NCI-H82 treated with DMSO at 0.1 percent for 48 hours (cell line): ENCODE results near the gene FAF1.
A peak's percentile ranks its signal among the peaks of the same experiment; 100 is the strongest.
"Not testable (repeated sequence)": the region's sequence is repeated elsewhere in the genome, so short reads cannot be mapped to it uniquely, and the experiment has no call there.

ENCODE experiments used
- DNase-seq: peaks from one replicate; lab custom pipeline; 2025; ENCODE audit not compliant: unreplicated experiment; lab: John Stamatoyannopoulos, UW

Gene FAF1

GRCh38 chr1:50959913-50960844, at the start of gene FAF1:
TSS of gene FAF1 (minus strand) at chr1:50960267. CDS start at chr1:50959811, 456 bp downstream.
- peak; percentile 82 for DNase-seq

GRCh38 chr1:51009381-51009780, 49.3 kb upstream of the FAF1 start:
- DNase-seq = no peak

- not testable (repeated sequence) for DNase-seq
Measured at GRCh38 chr1:51005549-51005948, 45.5 kb upstream of the FAF1 start.

DNA sequence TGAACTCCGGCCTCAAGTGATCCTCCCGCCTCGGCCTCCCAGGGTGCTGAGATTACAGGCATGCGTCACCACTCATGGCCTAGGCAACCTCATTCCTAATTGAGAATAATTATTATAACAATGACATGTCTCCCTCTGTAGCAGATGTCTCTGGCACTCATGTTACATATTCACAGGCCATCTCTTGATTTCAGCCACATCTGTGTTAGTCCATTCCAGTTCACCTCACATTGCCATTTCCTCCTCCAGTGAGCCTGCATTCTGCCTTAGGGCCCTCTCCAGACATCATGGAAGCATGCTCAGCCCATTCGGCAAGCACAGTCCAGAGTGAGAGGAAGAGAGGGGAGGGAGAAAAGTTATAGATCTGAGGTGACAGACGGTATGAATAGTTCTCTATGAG, 42.4 kb upstream of the FAF1 start:
- DNase-seq = no peak

- DNase-seq = no peak
Measured at GRCh38 chr1:51000651-51001050, 40.6 kb upstream of the FAF1 start.

DNA sequence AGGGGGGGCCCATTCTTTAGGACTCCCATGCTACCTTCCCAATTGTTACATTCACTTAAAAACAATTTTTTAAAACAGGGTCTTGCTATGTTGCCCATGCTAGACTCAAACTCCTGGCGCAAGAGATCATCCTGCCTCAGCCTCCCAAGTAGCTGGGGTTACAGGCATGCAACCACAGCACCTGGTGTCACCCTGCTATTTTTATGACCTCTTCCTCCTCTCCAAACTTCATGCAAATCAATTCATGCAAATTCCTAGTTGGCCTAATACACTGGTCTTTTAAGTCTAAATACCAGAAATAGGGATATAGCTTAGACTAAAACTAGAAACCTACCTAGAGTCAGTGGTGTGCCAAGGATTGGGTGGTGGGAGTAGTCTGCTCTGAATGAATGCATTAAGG, 40.1 kb upstream of the FAF1 start:
- no peak for DNase-seq

DNA sequence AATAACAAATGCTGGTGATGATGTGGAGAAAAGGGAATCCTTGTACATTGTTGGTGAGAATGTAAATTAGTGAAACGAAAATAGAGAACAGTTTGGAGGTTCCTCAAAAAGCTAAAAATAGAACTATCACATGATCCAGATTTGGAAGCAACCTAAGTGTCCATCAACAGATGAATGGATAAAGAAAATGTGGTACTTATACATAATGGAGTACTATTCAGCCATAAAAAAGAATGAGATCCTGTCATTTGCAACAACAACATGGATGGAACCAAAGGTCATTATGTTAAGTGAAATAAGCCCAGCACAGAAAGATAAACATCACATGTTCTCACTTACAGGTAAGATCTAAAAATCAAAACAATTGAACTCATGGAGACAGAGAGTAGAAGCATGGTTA, 39.3 kb upstream of the FAF1 start:
- DNase-seq = not testable (repeated sequence)

DNA sequence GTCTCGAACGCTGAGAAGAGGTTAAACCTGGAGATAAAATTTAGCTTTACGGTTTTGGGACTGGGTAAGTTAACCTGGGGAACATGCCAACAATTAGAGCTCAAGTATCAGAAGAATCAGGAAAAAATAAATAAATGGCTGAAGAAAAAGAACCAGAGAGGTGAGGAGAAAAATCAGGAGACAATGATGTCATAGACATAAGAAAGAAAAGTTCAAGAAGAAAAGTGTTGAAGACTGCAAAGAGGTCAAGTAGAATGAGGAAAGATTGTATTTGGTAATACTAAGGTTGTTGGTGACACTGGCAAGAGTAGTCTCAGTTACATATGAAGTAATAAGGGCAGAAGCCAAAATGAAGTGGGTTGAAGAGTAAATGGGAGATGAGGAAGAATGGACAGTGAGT, 36.0 kb upstream of the FAF1 start:
- DNase-seq = no peak

DNA sequence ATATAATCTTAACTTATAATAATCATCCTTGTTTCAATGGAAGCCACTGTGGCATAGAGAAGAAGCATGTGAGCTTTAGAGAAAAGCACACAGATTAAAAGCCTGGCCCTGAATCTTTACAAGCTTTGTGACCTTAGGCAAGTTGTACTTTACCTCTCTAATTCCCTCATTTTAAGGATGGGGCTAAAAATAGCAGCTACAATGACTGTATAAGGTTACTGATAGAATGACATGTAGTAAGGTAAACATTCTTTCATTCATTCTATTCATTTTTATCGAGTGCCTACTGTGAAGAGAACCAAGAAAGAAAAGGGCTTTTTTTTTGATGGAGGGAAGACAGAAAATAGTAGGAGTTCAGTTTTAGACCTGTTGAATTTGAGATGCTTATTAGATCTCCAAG, 35.6 kb upstream of the FAF1 start:
- DNase-seq = no peak

- no peak for DNase-seq
Measured at GRCh38 chr1:50994997-50995396, 34.9 kb upstream of the FAF1 start.

DNA sequence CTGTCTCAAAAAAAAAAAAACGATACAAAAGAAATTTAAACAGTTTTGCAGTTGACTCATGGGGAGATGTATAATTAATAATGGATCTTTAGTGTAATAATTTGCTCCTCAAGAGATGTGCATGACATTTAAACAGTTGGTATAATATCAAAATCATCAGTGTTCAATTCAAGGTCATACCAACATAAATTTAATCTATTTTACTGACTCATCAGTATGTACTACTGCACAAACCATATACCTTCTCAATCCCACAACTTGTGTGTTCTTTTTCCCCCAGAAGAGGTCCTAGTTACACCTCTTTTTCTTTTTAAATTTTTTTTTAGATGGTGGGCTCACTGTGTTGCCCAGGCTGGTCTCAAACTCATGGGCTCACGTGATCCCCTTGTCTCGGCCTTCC, 33.6 kb upstream of the FAF1 start:
- no peak for DNase-seq

GRCh38 chr1:50992532-50993318, 32.7 kb upstream of the FAF1 start:
- no peak for DNase-seq

DNA sequence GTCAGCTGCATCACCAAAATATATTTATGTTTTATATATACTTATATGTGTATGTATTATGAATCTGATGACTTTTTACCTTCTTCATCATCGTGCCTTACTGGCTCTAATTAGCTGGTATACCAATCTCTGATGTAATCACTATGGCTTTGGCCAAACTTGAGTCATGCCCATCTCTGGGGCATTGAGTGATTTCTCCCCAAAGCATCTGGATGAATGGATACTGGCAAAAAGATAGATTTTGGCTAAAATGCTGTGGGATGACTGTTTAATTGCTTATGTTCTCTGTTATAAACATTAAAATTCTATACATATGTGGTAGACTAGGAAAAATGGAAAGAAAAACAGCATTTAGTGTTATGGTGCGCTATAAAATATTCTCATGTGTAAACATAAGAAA, 29.6 kb upstream of the FAF1 start:
- DNase-seq = no peak

DNA sequence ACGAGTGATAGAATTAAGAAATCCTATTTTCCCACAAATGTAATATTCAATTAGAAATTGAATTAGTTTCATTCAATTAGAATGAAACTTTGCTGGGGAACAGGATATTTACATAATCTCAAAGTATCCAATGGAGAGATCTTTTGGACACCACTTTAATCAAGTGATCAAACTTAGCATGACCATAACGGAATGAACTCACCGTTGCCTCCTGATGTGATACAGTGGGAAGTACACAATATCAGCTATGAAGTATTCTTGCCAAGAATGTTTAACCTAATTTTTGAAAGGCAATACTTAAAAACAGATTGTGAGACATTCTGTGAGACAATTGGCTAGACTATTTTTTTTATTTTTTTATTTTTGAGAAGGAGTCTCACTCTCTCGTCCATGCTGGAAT, 26.6 kb upstream of the FAF1 start:
- no peak for DNase-seq

DNA sequence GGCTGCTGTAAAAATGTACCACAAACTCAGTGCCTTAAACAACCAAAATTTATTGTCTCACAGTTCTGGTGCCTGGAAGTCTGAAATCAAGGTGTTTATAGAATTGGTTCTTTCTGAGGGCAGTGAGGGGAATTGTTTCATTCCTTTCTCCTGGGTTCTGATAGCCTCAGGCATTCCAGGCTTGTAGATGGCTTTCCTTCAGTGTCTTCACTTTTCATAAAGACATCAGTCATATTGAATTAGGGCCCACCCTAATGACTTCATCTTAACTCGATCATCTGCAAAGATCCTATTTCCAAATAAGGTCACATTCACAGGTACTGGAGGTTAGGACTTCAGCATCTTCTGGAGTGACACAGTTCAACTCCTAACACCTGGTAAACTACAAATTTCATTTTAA, 25.0 kb upstream of the FAF1 start:
- DNase-seq = no peak

- peak; percentile 44 for DNase-seq
Measured at GRCh38 chr1:50983219-50983802, 23.2 kb upstream of the FAF1 start.

DNA sequence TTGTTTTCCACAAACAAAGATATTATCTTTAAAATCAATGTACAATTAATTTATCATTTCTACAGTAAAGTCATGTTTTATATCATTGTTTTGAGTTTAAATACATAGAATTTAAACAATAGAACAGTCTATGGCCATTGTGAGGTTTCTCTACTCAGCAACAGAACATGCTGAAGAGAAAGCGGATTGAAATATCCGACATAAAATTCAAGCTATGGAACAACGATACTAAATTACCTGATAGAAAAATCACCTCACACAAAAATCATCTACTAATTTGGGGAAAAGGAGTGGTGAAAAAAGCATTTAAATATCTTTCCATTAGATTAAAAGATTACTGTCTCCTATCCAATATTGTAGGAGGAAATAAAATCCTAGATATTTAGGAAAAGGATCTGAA, 22.5 kb upstream of the FAF1 start:
- DNase-seq = no peak

DNA sequence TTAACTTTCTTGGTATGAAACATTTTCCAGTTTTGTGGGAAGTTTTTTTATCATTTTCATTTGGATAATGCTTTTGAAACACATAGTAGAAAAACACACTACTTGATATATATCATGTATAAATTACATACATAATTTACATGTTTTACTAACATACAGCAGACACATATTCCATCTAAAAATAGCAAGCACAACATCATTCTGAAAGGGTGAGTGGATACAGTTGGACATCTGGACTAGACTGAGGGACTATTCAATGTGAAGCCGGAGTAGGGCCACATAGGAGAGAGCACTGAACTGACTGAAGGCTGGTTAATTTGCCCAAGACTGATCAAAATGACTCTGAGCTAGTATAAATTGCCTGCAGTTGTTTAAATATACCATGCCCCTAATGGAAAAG, 21.7 kb upstream of the FAF1 start:
- no peak for DNase-seq

DNA sequence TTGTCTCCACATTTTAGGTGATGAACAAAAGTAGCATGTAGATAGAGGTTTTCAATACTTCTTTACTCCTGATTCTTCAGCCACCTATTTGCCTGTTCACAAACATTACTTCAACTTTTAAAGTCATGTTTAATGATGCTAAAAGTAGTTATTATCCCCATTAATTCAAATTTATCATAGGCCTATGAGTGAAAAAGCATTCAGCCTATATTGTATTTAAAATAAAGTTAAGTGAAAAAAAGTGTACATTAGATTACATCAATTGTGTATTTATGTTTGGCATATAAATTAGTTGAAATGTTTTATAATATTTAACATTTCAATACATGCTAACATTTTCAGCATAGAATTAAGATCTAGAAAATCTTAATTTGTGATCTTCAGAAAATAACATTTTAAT, 20.4 kb upstream of the FAF1 start:
- no peak for DNase-seq

GRCh38 chr1:50979937-50980336, 19.9 kb upstream of the FAF1 start:
- no peak for DNase-seq

DNA sequence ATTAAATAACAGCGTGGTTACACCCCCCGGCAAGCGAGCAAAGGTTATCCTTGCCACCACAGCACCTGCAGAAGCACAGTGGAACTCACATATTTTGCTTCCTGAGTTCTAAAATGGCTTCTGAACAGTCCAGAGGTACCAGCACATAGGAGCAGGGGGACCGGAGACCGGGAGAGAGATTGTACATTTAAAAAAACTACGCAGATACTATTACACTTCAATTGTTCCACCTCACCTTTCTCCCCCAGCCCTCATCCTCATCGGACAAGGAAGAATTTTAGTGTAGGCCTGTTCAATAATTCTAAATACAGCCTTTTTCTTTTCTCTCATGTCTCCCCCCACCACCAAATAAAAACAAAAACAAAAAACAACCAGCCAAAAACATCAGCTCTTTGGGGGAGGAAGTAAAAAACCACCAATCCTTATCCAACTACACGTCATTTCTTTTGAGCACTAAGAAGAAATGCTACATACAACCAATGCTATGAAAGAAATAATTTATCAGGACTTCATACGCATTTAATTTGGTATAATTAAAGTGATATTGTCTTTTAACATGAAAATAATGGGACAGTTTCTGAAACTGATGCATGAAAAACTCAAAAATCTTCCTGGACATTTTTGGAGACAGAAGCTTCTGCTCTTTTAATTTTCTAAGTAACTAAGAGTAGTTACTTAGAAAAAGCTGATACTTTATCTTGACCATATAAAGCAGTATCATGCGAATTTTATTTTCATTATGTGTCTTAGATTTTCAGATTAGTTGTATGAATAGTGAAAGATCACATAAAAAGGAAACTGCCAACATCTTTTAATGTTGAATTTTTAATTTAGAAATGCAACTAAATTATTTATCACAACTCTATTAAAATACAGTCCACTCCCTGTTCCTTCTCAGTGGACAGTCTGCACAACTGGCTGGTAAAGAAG, 19.1 kb upstream of the FAF1 start:
- no peak for DNase-seq
